Panc1 (cell line): Measurements from ENCODE around the gene WDR17. TPM values are rescaled to one million over a fixed set of nuclear protein-coding genes. Genes with fewer than 3 reads are reported as not detected.
A peak's percentile ranks its signal among the peaks of the same experiment; 100 is the strongest.

Source experiments
- ATAC-seq: fragments of 200-7000 bp; cut with Tn5 transposase; 2 replicates; pipeline ENCODE4 v1.9.1; 2020; ENCODE audit warnings: mild to moderate bottlenecking, moderate library complexity
- BruUV-seq: library from RNA; stranded (reverse); fragments of 400-500 nt; replicated peaks from 2 replicates; lab custom pipeline; 2021; lab: Mats Ljungman, UMichigan
- CTCF ChIA-PET: fragments of 300-600 bp; sonication (Branson Sonifier 250); formaldehyde crosslinking; loops from one replicate; lab custom pipeline; 2022; ENCODE audit warnings: antibody characterized with exemption; lab: Charles Lee
- POLR2A ChIA-PET: fragments of 300-600 bp; sonication (Branson Sonifier 250); formaldehyde crosslinking; loops from one replicate; lab custom pipeline; 2022; ENCODE audit warnings: antibody characterized with exemption; lab: Charles Lee
- DNase-seq: peaks from one replicate; pipeline ENCODE4 v3.0.0-alpha.2; 2010; ENCODE audit warnings: low read depth, low spot score
- H3K27ac ChIP-seq: 2 replicates; pipeline ENCODE4 v1.5.1; 2011; ENCODE audit warnings: mild to moderate bottlenecking, low read length, inconsistent platforms
- H3K27me3 ChIP-seq: fragments of 200-500 bp; sonication (Bioruptor generic); 2 replicates; pipeline ENCODE4 v1.6.0; 2014; ENCODE audit warnings: low read length, inconsistent platforms; ENCODE audit not compliant: control insufficient read depth, insufficient read depth
- H3K36me3 ChIP-seq: fragments of 200-500 bp; sonication (Bioruptor generic); 2 replicates; pipeline ENCODE4 v1.5.1; 2014; ENCODE audit warnings: inconsistent platforms, mild to moderate bottlenecking, low read length, moderate library complexity; ENCODE audit not compliant: control insufficient read depth, insufficient read depth
- H3K4me1 ChIP-seq: 2 replicates; pipeline ENCODE4 v1.5.1; 2011; ENCODE audit warnings: inconsistent platforms, mild to moderate bottlenecking, low read length, moderate library complexity; ENCODE audit not compliant: control insufficient read depth, insufficient read depth
- H3K4me3 ChIP-seq, 2 experiments: 2 replicates each; pipeline ENCODE4 v1.5.1; 2011 to 2012; ENCODE audit warnings: low read depth in 2 of 2, low read length in 2 of 2, mild to moderate bottlenecking in 2 of 2, inconsistent platforms in 1 of 2, moderate library complexity in 1 of 2
- H3K9me3 ChIP-seq: fragments of 200-500 bp; sonication (Bioruptor generic); 2 replicates; pipeline ENCODE4 v1.5.1; 2014; ENCODE audit warnings: low read depth, mild to moderate bottlenecking, inconsistent platforms, low read length, moderate library complexity; ENCODE audit not compliant: control insufficient read depth, insufficient read depth
- POLR2AphosphoS5 ChIP-seq: IDR thresholded peaks from 2 replicates; pipeline ENCODE4 v1.6.1; 2012; ENCODE audit warnings: mild to moderate bottlenecking, low read depth, low read length, moderate library complexity
- SIN3A ChIP-seq: IDR thresholded peaks from 2 replicates; pipeline ENCODE4 v1.6.1; 2012; ENCODE audit warnings: low read depth, mild to moderate bottlenecking, low read length, moderate library complexity, borderline replicate concordance; ENCODE audit not compliant: insufficient read depth
- TCF7L2 ChIP-seq: IDR thresholded peaks from 2 replicates; pipeline ENCODE4 v1.6.1; 2011; ENCODE audit warnings: mild to moderate bottlenecking, low read depth, low read length, inconsistent platforms
- in situ Hi-C: cut with HindIII; loops from 2 replicates; pipeline ENCODE4 v1.10.0; 2016; ENCODE audit warnings: low sequenced_read_pairs, low pct_unique_long_range_greater_than_20kb
- intact Hi-C: fragments of 100-400 bp; cut with micrococcal nuclease; formaldehyde crosslinking; loops from one replicate; pipeline ENCODE4 v1.10.0; 2022; ENCODE audit not compliant: unreplicated experiment
- total RNA-seq: library from RNA; stranded (reverse); gene quantifications from one replicate; pipeline ENCODE4 v1.2.1, GENCODE V29; 2021; ENCODE audit not compliant: unreplicated experiment
- TF ChIP-seq, protein P1 (sequence below): fragments of 450-650 bp; IDR thresholded peaks from 2 replicates; pipeline ENCODE4 v1.5.1; 2017; ENCODE audit warnings: mild to moderate bottlenecking
- TF ChIP-seq, protein P2 (sequence below), 2 experiments: IDR thresholded peaks; 2 replicates each; pipeline ENCODE4 v1.6.1; 2011 to 2012; ENCODE audit warnings: low read depth in 2 of 2, control low read depth in 1 of 2, low read length in 1 of 2, mild to moderate bottlenecking in 1 of 2, moderate library complexity in 1 of 2; ENCODE audit not compliant: insufficient read depth in 1 of 2

Gene WDR17
- total RNA-seq, 1 experiment from 2014 or later: 4.2 TPM

DNA sequence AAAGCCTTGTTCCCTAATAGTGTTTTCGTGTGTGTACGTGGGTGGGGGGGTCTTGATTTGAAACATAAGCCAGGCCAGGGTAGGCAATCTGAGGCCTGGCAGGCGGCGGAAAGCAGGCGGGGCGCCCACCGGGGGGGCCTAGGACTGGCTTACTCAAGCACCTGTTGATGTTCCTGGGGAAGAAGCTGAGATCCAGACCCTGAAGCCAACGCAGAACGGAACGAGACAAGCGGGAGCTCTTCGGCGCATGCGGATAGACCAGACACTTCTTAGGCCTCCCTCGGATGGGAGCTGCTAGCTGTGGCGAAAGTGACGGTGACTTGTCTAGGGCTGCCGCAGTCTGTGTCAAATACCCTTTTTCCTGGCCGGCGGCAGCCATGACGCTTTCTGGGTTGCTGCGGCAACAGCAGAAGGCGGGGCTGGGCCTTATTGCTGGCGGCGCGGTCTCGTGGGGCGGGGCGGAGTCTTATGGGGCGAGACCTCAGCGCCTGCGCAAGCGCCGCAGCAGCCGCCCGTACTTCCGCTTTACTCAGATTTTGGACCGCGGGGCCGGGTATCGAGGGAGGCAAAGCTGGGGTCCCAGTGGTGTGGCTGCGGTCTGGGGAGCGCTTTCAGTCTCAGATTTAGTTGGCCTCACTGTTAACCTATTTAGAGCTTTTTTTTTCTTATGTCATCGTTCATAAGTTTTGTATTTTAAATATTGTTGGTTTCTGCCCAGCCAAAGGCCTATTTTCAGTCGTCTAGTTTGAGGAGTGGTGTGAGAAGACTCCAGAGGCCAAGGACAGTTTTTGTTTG lies 129.7 kb downstream of the WDR17 start, which contains the start of gene SPATA4:
Gene SPATA4 (minus strand): TSS at position 402 of the 795 bp plus-strand sequence. CDS start 23 bp downstream, at position 379.
- H3K27me3 ChIP-seq: no peaks in the 10 kb centered on the region
- ChIA-PET CTCF (interaction anchor here (0.6 kb wide), 1 partner anchor 111 kb away, joined by 3 read pairs; no protein-coding TSS in a partner anchor), POLR2A (no interaction called here)
- H3K4me1 ChIP-seq: no peaks in the 10 kb centered on the region
- no peaks in the 10 kb centered on the region for H3K9me3 ChIP-seq
- peak within 1 kb of the TSS; percentile 64 to 78 for H3K4me3 ChIP-seq
- ATAC-seq (peak; percentile 98), DNase-seq (peak; percentile 57)
- in situ Hi-C loops: no loop called here
- no TSS peak for BruUV-seq
- no peaks in the 10 kb centered on the region for H3K36me3 ChIP-seq
- peak within 1 kb of the TSS; percentile 85 for H3K27ac ChIP-seq
- TF ChIP-seq POLR2AphosphoS5 (0 out of 2 replicates have a peak, but pooled peaks have one; percentile 63), SIN3A (peak; percentile 97)
- TF ChIP-seq, protein P1, sequence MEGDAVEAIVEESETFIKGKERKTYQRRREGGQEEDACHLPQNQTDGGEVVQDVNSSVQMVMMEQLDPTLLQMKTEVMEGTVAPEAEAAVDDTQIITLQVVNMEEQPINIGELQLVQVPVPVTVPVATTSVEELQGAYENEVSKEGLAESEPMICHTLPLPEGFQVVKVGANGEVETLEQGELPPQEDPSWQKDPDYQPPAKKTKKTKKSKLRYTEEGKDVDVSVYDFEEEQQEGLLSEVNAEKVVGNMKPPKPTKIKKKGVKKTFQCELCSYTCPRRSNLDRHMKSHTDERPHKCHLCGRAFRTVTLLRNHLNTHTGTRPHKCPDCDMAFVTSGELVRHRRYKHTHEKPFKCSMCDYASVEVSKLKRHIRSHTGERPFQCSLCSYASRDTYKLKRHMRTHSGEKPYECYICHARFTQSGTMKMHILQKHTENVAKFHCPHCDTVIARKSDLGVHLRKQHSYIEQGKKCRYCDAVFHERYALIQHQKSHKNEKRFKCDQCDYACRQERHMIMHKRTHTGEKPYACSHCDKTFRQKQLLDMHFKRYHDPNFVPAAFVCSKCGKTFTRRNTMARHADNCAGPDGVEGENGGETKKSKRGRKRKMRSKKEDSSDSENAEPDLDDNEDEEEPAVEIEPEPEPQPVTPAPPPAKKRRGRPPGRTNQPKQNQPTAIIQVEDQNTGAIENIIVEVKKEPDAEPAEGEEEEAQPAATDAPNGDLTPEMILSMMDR: no peak
- intact Hi-C loops: no loop called here

DNA sequence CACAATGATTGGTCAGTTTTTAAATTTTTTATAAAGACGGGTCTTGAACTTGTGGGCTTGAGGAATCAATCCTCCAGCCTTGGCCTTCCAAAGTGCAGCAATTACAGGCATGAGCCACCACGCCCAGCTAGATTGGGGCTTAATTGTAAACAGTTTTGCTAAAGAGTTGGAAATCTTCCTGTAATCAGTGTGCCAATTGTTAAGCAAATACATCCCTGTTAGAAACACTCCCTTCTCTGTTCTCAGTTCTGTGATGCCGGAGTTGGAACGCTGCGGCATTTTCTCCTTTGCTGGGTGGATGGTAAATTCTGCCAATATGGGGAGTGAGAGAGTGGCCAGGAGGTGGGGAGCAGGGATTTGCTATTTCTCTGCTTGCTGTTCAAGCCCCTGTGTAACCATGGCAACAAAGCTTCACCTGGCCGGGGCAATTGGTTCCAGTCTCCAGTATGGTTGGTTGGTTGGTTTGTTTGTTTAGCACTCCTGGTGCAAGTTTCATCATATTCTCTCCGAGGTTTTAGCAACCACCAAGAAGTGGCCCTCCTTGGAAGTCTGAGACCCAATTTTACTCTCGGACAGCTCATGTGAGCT lies 132.8 kb downstream of the WDR17 start:
- ATAC-seq: no peak
- ChIA-PET CTCF (no interaction called here), POLR2A (no interaction called here)
- DNase-seq: no peak
- no TSS peak for BruUV-seq
- TF ChIP-seq TCF7L2: no peak
- TF ChIP-seq, protein P1: no peak
- TF ChIP-seq, protein P2, sequence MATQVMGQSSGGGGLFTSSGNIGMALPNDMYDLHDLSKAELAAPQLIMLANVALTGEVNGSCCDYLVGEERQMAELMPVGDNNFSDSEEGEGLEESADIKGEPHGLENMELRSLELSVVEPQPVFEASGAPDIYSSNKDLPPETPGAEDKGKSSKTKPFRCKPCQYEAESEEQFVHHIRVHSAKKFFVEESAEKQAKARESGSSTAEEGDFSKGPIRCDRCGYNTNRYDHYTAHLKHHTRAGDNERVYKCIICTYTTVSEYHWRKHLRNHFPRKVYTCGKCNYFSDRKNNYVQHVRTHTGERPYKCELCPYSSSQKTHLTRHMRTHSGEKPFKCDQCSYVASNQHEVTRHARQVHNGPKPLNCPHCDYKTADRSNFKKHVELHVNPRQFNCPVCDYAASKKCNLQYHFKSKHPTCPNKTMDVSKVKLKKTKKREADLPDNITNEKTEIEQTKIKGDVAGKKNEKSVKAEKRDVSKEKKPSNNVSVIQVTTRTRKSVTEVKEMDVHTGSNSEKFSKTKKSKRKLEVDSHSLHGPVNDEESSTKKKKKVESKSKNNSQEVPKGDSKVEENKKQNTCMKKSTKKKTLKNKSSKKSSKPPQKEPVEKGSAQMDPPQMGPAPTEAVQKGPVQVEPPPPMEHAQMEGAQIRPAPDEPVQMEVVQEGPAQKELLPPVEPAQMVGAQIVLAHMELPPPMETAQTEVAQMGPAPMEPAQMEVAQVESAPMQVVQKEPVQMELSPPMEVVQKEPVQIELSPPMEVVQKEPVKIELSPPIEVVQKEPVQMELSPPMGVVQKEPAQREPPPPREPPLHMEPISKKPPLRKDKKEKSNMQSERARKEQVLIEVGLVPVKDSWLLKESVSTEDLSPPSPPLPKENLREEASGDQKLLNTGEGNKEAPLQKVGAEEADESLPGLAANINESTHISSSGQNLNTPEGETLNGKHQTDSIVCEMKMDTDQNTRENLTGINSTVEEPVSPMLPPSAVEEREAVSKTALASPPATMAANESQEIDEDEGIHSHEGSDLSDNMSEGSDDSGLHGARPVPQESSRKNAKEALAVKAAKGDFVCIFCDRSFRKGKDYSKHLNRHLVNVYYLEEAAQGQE (IDR thresholded peaks at IDR 0.05; ENCODE audit: insufficient read depth in 1 of 2, low read depth in 2 of 2, low read length in 1 of 2): no peak
- TF ChIP-seq POLR2AphosphoS5: no peak
- no peak for TF ChIP-seq SIN3A
- in situ Hi-C loops (no loop called here), intact Hi-C loops (no loop called here)
- H3K27ac ChIP-seq: no peak overlapping the region
- H3K4me1 ChIP-seq: no peaks in the 10 kb centered on the region
- no peaks in the 10 kb centered on the region for H3K27me3 ChIP-seq
- no peaks in the 10 kb centered on the region for H3K36me3 ChIP-seq
- no peak overlapping the region for H3K4me3 ChIP-seq
- no peaks in the 10 kb centered on the region for H3K9me3 ChIP-seq
